HG03280 (cell line): Measurements from ENCODE around the gene SYMPK.
"Not testable (repeated sequence)": the region's sequence is repeated elsewhere in the genome, so short reads cannot be mapped to it uniquely, and the experiment has no call there.

Experiments
- ATAC-seq: cut with Tn5 transposase; IDR thresholded peaks from one replicate; pipeline ENCODE4 v1.9.1; 2021; ENCODE audit warnings: mild to moderate bottlenecking, moderate library complexity; ENCODE audit not compliant: unreplicated experiment

The SYMPK gene

GRCh38 chr19:45862564-45863334, at the start of gene SYMPK:
Gene SYMPK, minus strand, starts transcription at chr19:45863147. Its CDS starts 8,652 bp downstream, at chr19:45854495.
- peak; percentile 95 for ATAC-seq

- no peak for ATAC-seq
Observed at GRCh38 chr19:45911291-45911690, 48.3 kb upstream of the SYMPK start.

- ATAC-seq, result no peak
Observed at GRCh38 chr19:45908956-45909355, 46.0 kb upstream of the SYMPK start.

DNA sequence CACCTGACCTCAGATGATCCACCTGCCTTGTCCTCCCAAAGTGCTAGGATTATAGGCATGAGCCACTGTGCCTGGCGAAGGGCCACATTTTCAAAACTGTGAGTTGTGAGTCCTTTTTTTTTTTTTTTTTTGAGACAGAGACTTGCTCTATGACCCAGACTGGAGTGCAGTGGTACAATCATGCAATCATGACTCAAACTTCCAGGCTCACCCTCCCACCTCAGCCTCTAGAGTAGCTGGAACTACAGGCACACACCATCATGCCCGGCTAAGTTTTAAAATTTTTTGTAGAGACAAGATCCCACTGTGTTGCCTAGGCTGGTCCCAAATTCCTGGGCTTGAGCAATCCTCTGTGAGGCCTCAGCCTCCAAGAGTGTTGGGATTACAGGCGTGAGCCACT, 43.3 kb upstream of the SYMPK start:
- ATAC-seq, result no peak

DNA sequence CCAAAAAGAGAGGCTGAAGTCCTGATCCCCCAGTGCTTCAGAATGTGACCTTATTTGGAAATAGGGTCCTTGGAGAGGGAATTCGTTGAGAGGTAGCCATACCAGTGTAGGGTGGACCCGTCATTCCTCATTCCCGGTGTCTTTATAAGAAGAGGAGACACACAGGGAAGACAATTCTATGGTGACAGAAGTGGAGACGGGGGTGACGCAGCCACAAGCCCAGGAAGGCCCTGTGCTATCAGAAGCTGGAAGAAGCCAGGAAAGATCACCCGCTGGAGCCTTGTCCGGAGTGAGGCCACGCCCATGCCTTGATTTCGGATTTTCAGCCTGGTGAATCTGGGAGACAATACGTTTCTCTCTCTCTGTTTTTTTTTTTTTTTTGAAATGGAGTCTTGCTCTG, 42.1 kb upstream of the SYMPK start:
- no peak for ATAC-seq

GRCh38 chr19:45902651-45903625, 40.0 kb upstream of the SYMPK start:
- ATAC-seq, result peak; percentile 86

- no peak for ATAC-seq
Observed at GRCh38 chr19:45901912-45902650, 39.1 kb upstream of the SYMPK start, which contains the start of gene MYPOP. Gene MYPOP, minus strand, starts transcription at chr19:45902613. Its CDS starts 840 bp downstream, at chr19:45901773.

DNA sequence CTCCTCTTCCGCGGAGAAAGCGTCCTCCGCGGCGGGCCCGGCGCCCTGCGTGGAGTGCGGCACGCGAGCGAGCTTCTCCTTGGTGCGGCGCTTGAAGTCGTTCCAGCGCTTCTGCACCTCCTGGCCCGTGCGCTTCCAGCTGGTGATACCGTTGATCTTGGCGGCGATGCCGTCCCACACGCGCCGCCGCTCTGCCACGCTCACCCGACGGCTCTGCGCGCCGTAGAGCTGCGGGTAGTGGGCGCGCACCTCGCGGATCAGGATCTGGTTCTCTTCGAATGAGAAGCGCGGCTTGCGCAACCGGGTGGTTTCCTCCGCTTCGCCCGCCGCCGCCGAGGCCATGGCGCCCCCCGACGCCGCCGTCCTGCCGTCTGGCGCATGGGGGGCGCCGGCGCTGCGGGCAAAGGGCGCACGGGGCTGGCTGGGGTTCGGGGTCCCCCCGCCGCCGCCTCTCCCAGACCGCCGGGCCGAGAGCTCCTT, 38.5 kb upstream of the SYMPK start:
- ATAC-seq, result no peak

DNA sequence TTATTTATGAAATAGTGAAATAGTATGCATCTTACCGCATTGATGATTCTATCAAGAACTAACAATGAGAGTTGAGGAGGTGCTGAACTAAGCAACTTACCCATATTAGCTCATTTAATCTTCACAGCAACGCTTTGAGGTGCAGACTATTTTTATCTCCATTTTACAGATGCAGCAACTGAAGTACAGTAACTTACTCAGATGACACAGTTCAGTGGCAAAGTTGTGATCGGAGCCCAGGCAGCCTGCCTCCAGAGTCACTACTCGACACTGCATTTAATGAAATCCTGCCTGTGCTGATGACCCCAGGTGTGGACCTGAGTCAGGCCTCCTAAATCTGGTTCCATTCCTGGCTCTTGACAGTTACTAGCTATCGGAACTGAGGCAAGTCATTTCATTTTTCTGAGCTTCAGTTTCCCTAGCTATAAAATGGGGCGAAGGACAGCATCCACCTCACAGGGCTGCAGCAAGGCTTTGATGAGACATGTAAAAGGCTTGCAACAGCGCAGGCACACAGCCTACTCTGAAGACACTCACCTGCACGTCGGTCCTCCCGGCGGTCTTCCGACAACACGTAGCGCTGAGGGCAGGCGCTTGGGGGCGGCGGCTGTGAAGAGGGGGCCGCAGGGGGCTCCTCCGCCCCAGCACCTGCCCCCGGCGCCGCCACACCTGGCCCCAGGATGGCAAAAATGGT, 37.9 kb upstream of the SYMPK start:
- ATAC-seq, result no peak

GRCh38 chr19:45899919-45900589, 37.1 kb upstream of the SYMPK start:
- ATAC-seq, result no peak

- ATAC-seq, result no peak
Observed at GRCh38 chr19:45899253-45899652, 36.3 kb upstream of the SYMPK start.

DNA sequence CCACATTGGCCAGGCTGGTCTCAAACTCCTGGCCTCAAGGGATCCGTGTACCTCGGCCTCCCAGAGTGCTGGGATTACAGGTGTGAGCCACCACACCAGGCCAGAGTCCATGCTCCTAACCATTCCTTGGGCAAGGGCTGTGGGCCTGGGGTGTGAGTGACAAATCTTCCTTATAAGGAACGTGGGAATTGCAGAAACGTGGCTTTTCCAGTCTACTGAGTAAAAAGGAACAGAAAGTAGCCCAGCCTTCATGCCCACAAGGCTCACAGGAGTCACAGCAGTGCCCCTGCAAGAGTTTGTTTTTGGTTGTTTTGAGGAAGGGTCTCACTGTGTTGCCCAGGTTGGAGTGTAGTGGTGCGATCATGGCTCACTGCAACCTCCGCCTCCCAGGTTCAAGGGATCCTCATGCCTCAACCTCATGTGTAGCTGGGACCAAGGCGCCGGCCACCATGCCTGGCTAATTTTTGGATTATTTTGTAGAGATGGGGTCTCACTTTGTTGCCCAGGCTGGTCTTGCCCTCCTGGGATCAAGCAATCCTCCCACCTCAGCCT, 34.4 kb upstream of the SYMPK start:
- ATAC-seq, result no peak

GRCh38 chr19:45895983-45896599, 33.1 kb upstream of the SYMPK start:
- not testable (repeated sequence) for ATAC-seq

GRCh38 chr19:45895519-45895972, 32.6 kb upstream of the SYMPK start:
- no peak for ATAC-seq

DNA sequence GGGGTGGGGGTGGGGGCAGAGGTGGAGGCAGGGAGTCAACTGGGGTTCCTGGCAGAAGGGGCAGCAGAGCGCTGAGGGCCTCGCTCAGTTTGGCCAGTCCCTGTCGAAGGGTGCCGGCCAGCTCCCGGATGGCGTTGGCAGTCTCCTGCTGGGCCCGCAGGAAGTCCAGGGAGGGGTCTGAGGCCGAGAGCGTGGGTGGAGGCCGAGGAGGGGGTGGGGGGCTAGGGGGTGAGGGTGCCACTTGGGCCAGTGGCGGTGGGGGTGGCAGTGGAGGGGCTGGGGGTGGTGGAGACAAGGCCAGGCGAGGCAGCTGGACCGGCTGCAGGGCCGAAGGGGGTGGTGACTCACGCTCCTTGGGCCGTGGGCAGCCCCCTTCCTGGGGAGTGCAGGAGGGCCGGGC, 27.9 kb upstream of the SYMPK start:
- no peak for ATAC-seq

DNA sequence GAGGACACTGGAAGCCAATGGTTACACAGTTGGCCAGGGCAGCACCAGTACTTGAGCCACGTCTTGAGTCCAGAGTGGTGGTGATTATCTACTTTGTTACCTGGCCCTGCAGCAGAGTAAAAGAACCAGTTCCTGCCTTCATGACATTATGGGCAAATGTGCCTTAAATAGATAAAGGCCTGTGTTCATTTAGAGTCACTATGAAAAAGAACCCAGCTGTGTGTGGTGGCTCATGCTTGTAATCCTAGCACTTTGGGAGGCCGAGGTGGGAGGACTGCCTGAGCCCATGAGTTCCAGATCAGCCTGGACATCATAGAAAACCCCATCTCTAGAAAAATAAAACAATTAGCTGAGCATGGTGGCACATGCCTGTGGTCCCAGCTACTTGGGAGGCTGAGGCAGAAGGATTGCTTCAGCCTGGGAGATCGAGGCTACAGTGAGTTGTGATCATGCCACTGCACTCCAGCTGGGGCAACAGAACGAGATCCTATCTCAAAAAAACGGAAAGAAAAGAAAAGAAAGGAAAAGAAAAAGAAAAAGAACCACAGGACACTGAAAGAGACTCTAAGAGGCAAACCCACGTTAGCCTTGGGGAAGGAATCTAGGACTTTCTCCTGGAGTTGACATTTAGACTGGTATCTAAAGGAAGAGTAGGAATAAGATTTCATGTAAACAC, 26.4 kb upstream of the SYMPK start:
- ATAC-seq, result no peak

DNA sequence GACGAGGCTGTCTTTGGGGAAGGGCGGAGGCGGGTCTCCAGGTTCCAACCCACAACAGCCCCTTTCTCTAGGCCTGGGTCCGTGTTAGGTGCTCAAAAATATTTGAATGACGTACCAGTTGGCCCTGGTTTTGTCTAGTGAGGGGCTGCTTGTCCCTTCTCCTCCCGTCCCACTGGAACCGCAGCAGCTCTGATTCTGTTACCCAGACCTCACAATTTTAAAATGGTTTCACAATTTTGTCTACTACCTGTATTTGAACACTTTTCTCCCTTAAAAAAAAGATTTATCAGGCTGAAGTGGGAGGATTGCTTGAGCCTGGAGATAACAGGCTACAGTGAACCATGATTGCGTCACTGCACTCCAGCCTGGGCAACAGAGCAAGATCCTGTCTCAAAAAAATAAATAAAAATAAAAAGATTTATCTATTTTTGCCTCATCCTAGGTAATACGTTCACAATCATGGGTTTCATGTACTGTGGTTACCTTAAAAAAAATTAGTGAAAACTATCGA, 24.3 kb upstream of the SYMPK start:
- no peak for ATAC-seq
